GM23248 (cell line): Measurements from ENCODE around the gene MEF2B. TPM values are rescaled to one million over a fixed set of nuclear protein-coding genes. Genes with fewer than 3 reads are reported as not detected.

Experiments
- DNase-seq: peaks from one replicate; pipeline ENCODE4 v3.0.0-alpha.2; 2015
- H2AFZ ChIP-seq: fragments of 200-600 bp; sonication (generic); 2 replicates; pipeline ENCODE4 v1.6.1; 2016; ENCODE audit warnings: antibody characterized with exemption
- H3F3A ChIP-seq: fragments of 200-600 bp; sonication (generic); 2 replicates; pipeline ENCODE4 v1.6.1; 2016; ENCODE audit warnings: mild to moderate bottlenecking, antibody characterized with exemption, mixed run types; ENCODE audit not compliant: insufficient read depth
- H3K27ac ChIP-seq: fragments of 200-600 bp; sonication (generic); 2 replicates; pipeline ENCODE4 v1.5.1; 2016; ENCODE audit warnings: mild to moderate bottlenecking
- H3K27me3 ChIP-seq: fragments of 200-600 bp; sonication (generic); replicated peaks from 2 replicates; pipeline ENCODE4 v1.6.1; 2016; ENCODE audit warnings: mild to moderate bottlenecking; ENCODE audit not compliant: insufficient read depth
- H3K36me3 ChIP-seq: fragments of 200-600 bp; sonication (generic); 2 replicates; pipeline ENCODE4 v1.6.1; 2016; ENCODE audit warnings: low read depth, mild to moderate bottlenecking
- H3K4me1 ChIP-seq: fragments of 200-600 bp; sonication (generic); 2 replicates; pipeline ENCODE4 v1.6.1; 2016; ENCODE audit warnings: mild to moderate bottlenecking; ENCODE audit not compliant: insufficient read depth
- H3K4me2 ChIP-seq: fragments of 200-600 bp; sonication (generic); one replicate; pipeline ENCODE4 v1.6.1; 2016; ENCODE audit warnings: mild to moderate bottlenecking; ENCODE audit not compliant: unreplicated experiment
- H3K4me3 ChIP-seq: fragments of 200-600 bp; sonication (generic); 2 replicates; pipeline ENCODE4 v1.5.1; 2016; ENCODE audit warnings: mild to moderate bottlenecking
- H3K79me2 ChIP-seq: fragments of 200-600 bp; sonication (generic); 2 replicates; pipeline ENCODE4 v1.6.1; 2016; ENCODE audit warnings: mild to moderate bottlenecking; ENCODE audit not compliant: insufficient read depth
- H3K9ac ChIP-seq: fragments of 200-600 bp; sonication (generic); 2 replicates; pipeline ENCODE4 v1.6.1; 2016; ENCODE audit warnings: mild to moderate bottlenecking
- H3K9me2 ChIP-seq: fragments of 200-600 bp; sonication (generic); 2 replicates; pipeline ENCODE4 v1.6.1; 2016; ENCODE audit warnings: mixed run types, mild to moderate bottlenecking, moderate library complexity; ENCODE audit not compliant: insufficient read depth
- H3K9me3 ChIP-seq: fragments of 200-600 bp; sonication (generic); one replicate; pipeline ENCODE4 v1.6.1; 2017; ENCODE audit warnings: low read depth
- H4K20me1 ChIP-seq: fragments of 200-600 bp; sonication (generic); 2 replicates; pipeline ENCODE4 v1.6.0; 2016; ENCODE audit not compliant: insufficient read depth
- EZH2 ChIP-seq: fragments of 200-600 bp; sonication (generic); IDR thresholded peaks from 2 replicates; pipeline ENCODE4 v1.6.1; 2018; ENCODE audit warnings: antibody characterized with exemption, mild to moderate bottlenecking; ENCODE audit not compliant: insufficient read depth, poor library complexity, severe bottlenecking
- EZH2phosphoT487 ChIP-seq: fragments of 200-600 bp; sonication (generic); IDR thresholded peaks from 2 replicates; pipeline ENCODE4 v1.6.1; 2018; ENCODE audit warnings: antibody characterized with exemption, moderate library complexity, mild to moderate bottlenecking, low read depth; ENCODE audit not compliant: insufficient read depth
- WGBS, 2 experiments: methylation state at CpG; one replicate each; pipeline ENCODE4 v1.1.6; 2015 to 2017; ENCODE audit warnings: low lambda C conversion rate in 2 of 2, low coverage in 1 of 2; ENCODE audit errors: missing lambda C conversion rate in 2 of 2; 5-methylcytosine and 5-hydroxymethylcytosine counted together
- in situ Hi-C: fragments of 300-500 bp; cut with MboI; formaldehyde crosslinking; loops from 2 replicates; pipeline ENCODE4 v1.15.0; 2020
- polyA plus RNA-seq: library from polyadenylated mRNA; unstranded; fragments of >200 nt; fragmentation: Nextera tagmentation; extraction: Ambion mirVana; gene quantifications from 2 replicates; pipeline ENCODE4 v1.2.1, GENCODE V29; 2016
- total RNA-seq: library from RNA; depleted of rRNA; stranded (reverse); fragments of >200 nt; shearing (Covaris generic); gene quantifications from 2 replicates; pipeline ENCODE4 v1.2.3, GENCODE V29; 2014; rRNA removed

MEF2B gene
- total RNA-seq = 0.22 and 0.38 TPM in 2 replicates
- 0.20 and 0.33 TPM in 2 replicates for polyA plus RNA-seq

GRCh38 chr19:19170053-19170872 is at the start of gene MEF2B:
TSS of gene MEF2B (minus strand) at chr19:19170263. CDS start at chr19:19150735, 19,528 bp downstream.
- Histone ChIP-seq H3K27me3 (no peaks in the 10 kb centered on the region), H3K27ac (no peak within 1 kb of the TSS), H3K9me3 (no peaks in the 10 kb centered on the region), H4K20me1 (no peaks in the 10 kb centered on the region), H3K4me2 (no peak within 1 kb of the TSS), H3K9me2 (no peaks in the 10 kb centered on the region), H2AFZ (no peak within 1 kb of the TSS), H3F3A (no peaks in the 10 kb centered on the region), H3K4me3 (no peak within 1 kb of the TSS), H3K9ac (no peak within 1 kb of the TSS), H3K79me2 (no peaks in the 10 kb centered on the region), H3K36me3 (no peaks in the 10 kb centered on the region), H3K4me1 (no peaks in the 10 kb centered on the region)
- peak; percentile 73 for DNase-seq
- no peak for TF ChIP-seq EZH2phosphoT487
- in situ Hi-C loops = no loop called here
- WGBS, 2 experiments = 26 to 32% methylated on average over 56 of the region's 56 CpGs

- H3K36me3 ChIP-seq = no peaks in the 10 kb centered on the region
- H2AFZ ChIP-seq = no peak overlapping the region
- H3K27ac ChIP-seq = no peak overlapping the region
- no peaks in the 10 kb centered on the region for H3K9me2 ChIP-seq
- H3K4me3 ChIP-seq = no peak overlapping the region
- H4K20me1 ChIP-seq = no peaks in the 10 kb centered on the region
- no peak for DNase-seq
- in situ Hi-C loops = no loop called here
- no peak overlapping the region for H3K4me2 ChIP-seq
- no peaks in the 10 kb centered on the region for H3K4me1 ChIP-seq
- H3K79me2 ChIP-seq = no peaks in the 10 kb centered on the region
- no peaks in the 10 kb centered on the region for H3K9me3 ChIP-seq
- no peak overlapping the region for H3K9ac ChIP-seq
- H3K27me3 ChIP-seq = no peaks in the 10 kb centered on the region; the same call in 1 of the 2 replicates
- no peaks in the 10 kb centered on the region for H3F3A ChIP-seq
- TF ChIP-seq EZH2 (no peak), EZH2phosphoT487 (no peak)
- 51 to 64% methylated on average over 21 of the region's 21 CpGs for WGBS, 2 experiments
These were observed 48.8 kb upstream of the MEF2B start for GRCh38 chr19:19218911-19219310.

GRCh38 chr19:19217099-19217498 is 47.0 kb upstream of the MEF2B start:
- H3K79me2 ChIP-seq = no peaks in the 10 kb centered on the region
- H3K27me3 ChIP-seq = peaks cover 11% of the 10 kb centered on the region
- H3K4me1 ChIP-seq = no peaks in the 10 kb centered on the region
- no peak overlapping the region for H3K9ac ChIP-seq
- no peaks in the 10 kb centered on the region for H3K9me2 ChIP-seq
- no peaks in the 10 kb centered on the region for H3F3A ChIP-seq
- H3K27ac ChIP-seq = no peak overlapping the region
- in situ Hi-C loops = no loop called here
- no peak overlapping the region for H3K4me3 ChIP-seq
- H2AFZ ChIP-seq = no peak overlapping the region
- H3K36me3 ChIP-seq = no peaks in the 10 kb centered on the region
- WGBS, 2 experiments = 9 to 13% methylated on average over 4 of the region's 4 CpGs
- TF ChIP-seq EZH2phosphoT487 = no peak
- TF ChIP-seq EZH2 = no peak
- DNase-seq = peak; percentile 26
- H3K9me3 ChIP-seq = no peaks in the 10 kb centered on the region
- no peaks in the 10 kb centered on the region for H4K20me1 ChIP-seq
- H3K4me2 ChIP-seq = no peak overlapping the region

DNA sequence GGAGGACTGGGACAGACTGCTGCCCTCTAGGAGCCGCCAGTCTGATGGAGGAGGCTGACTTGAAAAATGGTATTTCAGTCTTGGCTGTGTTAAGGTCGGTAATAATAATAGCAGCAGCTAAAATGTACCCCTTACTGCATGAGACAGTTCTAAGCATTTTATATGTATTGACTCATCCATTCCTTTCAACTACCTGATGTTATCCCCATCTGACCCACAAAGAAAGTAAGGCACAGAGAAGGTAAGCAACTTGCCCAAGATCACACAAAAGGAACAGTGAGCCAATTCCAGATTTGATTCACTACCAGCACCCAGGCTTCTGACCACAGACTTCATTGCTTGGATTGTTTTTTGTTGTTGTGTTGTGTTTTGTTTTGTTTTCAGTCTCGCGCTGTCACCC is 45.7 kb upstream of the MEF2B start:
- no peaks in the 10 kb centered on the region for H3K9me3 ChIP-seq
- in situ Hi-C loops = no loop called here
- H3K27ac ChIP-seq = no peak overlapping the region
- no peaks in the 10 kb centered on the region for H4K20me1 ChIP-seq
- H3K9ac ChIP-seq = no peak overlapping the region
- no peaks in the 10 kb centered on the region for H3F3A ChIP-seq
- peaks cover 20% of the 10 kb centered on the region for H3K27me3 ChIP-seq
- no peak overlapping the region for H3K4me3 ChIP-seq
- H3K79me2 ChIP-seq = no peaks in the 10 kb centered on the region
- no peak overlapping the region for H2AFZ ChIP-seq
- no peaks in the 10 kb centered on the region for H3K36me3 ChIP-seq
- no peaks in the 10 kb centered on the region for H3K4me1 ChIP-seq
- TF ChIP-seq EZH2 (no peak), EZH2phosphoT487 (no peak)
- DNase-seq = no peak
- no peak overlapping the region for H3K4me2 ChIP-seq
- no peaks in the 10 kb centered on the region for H3K9me2 ChIP-seq
- WGBS, 2 experiments = 51 to 58% methylated on average over 4 of the region's 4 CpGs
